Subcutaneous adipose tissue (tissue), 4 donors: ENCODE data around the gene RB1. TPM values are rescaled to one million over a fixed set of nuclear protein-coding genes. Genes with fewer than 3 reads are reported as not detected.

Experiments
- small RNA-seq: library from RNA; depleted of rRNA; stranded (forward); fragments of <200 nt; gene quantifications from one replicate; pipeline ENCODE3, GENCODE V24; 2016
- total RNA-seq, 4 donors: library from RNA; depleted of rRNA; stranded (reverse); fragments of >200 nt; gene quantifications; one replicate each; pipeline ENCODE4 v1.1.0, GENCODE V29; 2016
- TF ChIP-seq, protein P1 (sequence below): fragments of 450-650 bp; IDR thresholded peaks from one replicate; pipeline ENCODE4 v1.5.1; 2016; ENCODE audit warnings: low read depth, mild to moderate bottlenecking, control low read depth, antibody characterized with exemption, moderate library complexity

RB1 gene
- total RNA-seq, 4 donors from 2014 or later = 35.0 to 85.6 (median 45.6) TPM

DNA sequence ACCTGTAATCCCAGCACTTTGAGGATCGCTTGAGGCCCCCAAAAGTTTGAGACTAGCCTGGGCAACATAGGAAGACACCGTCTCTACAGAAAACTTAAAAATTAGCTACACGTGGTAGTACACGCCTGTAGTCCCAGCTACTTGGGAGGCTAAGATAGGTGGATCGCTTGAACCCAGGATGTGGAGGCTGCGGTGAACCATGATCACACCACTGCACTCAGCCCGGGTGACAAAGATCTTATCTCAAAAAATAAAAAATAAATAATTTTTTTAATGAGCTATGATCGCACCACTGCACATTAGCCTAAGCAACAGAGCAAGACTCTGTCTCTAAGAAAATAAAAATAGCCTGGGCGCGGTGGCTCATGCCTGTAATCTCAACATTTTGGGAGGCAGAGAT is 222.7 kb downstream of the RB1 start:
- TF ChIP-seq, protein P1, sequence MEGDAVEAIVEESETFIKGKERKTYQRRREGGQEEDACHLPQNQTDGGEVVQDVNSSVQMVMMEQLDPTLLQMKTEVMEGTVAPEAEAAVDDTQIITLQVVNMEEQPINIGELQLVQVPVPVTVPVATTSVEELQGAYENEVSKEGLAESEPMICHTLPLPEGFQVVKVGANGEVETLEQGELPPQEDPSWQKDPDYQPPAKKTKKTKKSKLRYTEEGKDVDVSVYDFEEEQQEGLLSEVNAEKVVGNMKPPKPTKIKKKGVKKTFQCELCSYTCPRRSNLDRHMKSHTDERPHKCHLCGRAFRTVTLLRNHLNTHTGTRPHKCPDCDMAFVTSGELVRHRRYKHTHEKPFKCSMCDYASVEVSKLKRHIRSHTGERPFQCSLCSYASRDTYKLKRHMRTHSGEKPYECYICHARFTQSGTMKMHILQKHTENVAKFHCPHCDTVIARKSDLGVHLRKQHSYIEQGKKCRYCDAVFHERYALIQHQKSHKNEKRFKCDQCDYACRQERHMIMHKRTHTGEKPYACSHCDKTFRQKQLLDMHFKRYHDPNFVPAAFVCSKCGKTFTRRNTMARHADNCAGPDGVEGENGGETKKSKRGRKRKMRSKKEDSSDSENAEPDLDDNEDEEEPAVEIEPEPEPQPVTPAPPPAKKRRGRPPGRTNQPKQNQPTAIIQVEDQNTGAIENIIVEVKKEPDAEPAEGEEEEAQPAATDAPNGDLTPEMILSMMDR = no peak

DNA sequence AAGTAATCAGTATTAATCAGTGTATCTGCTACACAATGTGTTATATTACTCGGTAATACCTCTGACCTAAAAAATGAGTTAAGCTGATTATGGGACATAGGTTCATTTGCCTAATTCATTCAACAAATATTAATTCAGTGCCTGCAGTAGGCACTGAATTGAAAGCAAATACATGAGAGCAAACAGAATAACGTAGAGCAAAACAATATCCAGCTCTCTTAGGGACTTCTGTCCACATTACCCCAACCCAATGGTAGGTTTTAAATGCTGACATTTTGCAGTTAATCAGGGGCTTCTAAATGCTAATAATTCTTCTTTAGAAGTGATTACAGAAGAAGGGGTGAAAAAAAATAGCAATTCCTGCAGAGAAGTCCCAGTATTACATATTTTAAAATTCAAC is 224.4 kb downstream of the RB1 start:
- TF ChIP-seq, protein P1 = no peak

DNA sequence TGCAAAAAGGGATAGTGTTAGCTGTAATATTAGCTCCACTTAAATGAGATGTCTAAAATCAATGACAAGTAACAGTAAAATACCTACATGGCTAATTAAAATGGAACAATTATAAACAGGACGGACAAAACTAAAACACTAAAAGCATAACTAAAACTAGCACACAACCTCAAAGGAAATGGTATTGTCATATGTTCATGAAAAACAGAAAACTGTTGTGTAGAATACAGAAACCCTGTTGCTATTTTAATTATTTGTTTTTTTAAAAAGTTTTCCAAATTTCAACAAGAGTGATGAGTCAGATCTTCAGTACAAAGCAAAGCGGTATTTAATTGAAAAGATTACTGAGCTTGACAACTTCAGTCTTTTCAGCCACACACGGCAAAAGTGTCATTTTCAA is 225.2 kb downstream of the RB1 start:
- TF ChIP-seq, protein P1 = no peak

DNA sequence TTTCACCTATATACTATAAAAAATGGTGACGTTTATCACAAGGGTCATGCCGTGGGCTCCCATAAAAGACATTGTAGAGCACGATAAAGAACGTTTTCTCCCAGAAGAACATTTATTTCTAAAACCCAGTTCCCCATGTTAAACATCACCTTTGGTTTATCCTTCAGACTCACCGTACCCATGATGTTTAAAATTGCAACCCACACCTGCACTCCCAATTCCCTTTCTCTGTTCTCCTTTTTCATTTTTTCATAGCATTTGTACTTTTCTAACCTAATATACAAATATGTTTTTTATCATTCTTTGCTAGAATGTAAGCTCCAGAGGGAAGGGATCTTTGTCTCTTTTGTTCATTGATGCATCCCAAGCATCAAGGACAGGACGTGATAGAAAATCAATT is 227.3 kb downstream of the RB1 start:
- TF ChIP-seq, protein P1 = no peak

Small RNAs within 50 kb of the gene (small RNA-seq; reads per million reads assigned to genes)
- not detected for gene RF00017

Other genes with a start within 250 kb of the RB1 start
- 10 to 100 TPM; 32.3 to 45.2 (median 40.1) TPM for gene MED4, start 208.6 kb upstream of the RB1 start, total RNA-seq
- 1,000 to 10,000 TPM in 2 of 4 donors, 100 to 1,000 TPM in 2; 665 to 1,817 (median 866) TPM for gene ITM2B, start 70.5 kb upstream of the RB1 start, total RNA-seq
- gene LPAR6, start 109.4 kb downstream of the RB1 start, total RNA-seq = 10 to 100 TPM; 25.5 to 52.9 (median 48.4) TPM
- 10 to 100 TPM; 10.9 to 21.1 (median 16.4) TPM for gene RCBTB2, start 229.3 kb downstream of the RB1 start, total RNA-seq